ENCODE data around the gene TCEAL7. TPM values are rescaled to one million over a fixed set of nuclear protein-coding genes. Genes with fewer than 3 reads are reported as not detected.

Gene TCEAL7
- total and polyA plus RNA-seq, 2 of the 13 experiments (the other 11 are each of a cell fraction or from before 2014, with no cell fraction given) = not detected

GRCh38 chrX:103372886-103373285, 42.8 kb downstream of the TCEAL7 start:
- DNase-seq (ENCODE audit: low spot score) (no peak), ATAC-seq (no peak), FAIRE-seq (no peak)
- Histone ChIP-seq H3K4me3 (replicated peaks in 1 of 3; ENCODE audit: insufficient read depth in 1 of 3, low read depth in 2 of 3, low read length in 3 of 3) (no peak overlapping the region), H3K9ac (ENCODE audit: insufficient read depth, low read depth, low read length) (no peak overlapping the region), H3K36me3 (replicated peaks in 1 of 2; ENCODE audit: control insufficient read depth in 1 of 2, insufficient read depth in 2 of 2, low read length in 2 of 2) (no peaks in the 10 kb centered on the region), H3K27me3 (ENCODE audit: control insufficient read depth in 1 of 2, insufficient read depth in 2 of 2, low read length in 2 of 2) (no peaks in the 10 kb centered on the region), H2AFZ (ENCODE audit: low read length) (no peak overlapping the region), H3K27ac (ENCODE audit: extremely low read length, insufficient read depth, low read length) (no peak overlapping the region), H3K9me3 (ENCODE audit: low read length) (no peaks in the 10 kb centered on the region), H3K79me2 (ENCODE audit: insufficient read depth, low read length) (no peaks in the 10 kb centered on the region), H4K20me1 (ENCODE audit: insufficient read depth, low read length) (no peaks in the 10 kb centered on the region), H3K4me1 (ENCODE audit: insufficient read depth, low read length) (0 out of 2 replicates have a peak, but pooled peaks cover 6% of the 10 kb centered on the region), H3K4me2 (ENCODE audit: low read depth, low read length) (no peak overlapping the region)
- 51% methylated on average over 2 of the region's 2 CpGs for WGBS (ENCODE audit: low lambda C conversion rate)
- TF ChIP-seq ZNF629 (CRISPR knock-in tag; conservative IDR thresholded peaks at IDR 0.05) (no peak), CEBPG (CRISPR knock-in tag; IDR thresholded peaks at IDR 0.05) (no peak), FOXK2 (IDR thresholded peaks at IDR 0.05) (no peak), HOXA7 (CRISPR knock-in tag; IDR thresholded peaks at IDR 0.05) (no peak), DR1 (CRISPR knock-in tag; IDR thresholded peaks at IDR 0.05) (no peak), CEBPB (IDR thresholded peaks at IDR 0.05; ENCODE audit: borderline replicate concordance, low read depth, low read length) (no peak), FOXO1 (CRISPR knock-in tag; IDR thresholded peaks at IDR 0.05) (no peak), NR2C2 (CRISPR knock-in tag; IDR thresholded peaks at IDR 0.05; ENCODE audit: borderline replicate concordance) (no peak), ZNF749 (CRISPR knock-in tag; IDR thresholded peaks at IDR 0.05; ENCODE audit: borderline replicate concordance) (no peak)
- TF ChIP-seq, protein P1, sequence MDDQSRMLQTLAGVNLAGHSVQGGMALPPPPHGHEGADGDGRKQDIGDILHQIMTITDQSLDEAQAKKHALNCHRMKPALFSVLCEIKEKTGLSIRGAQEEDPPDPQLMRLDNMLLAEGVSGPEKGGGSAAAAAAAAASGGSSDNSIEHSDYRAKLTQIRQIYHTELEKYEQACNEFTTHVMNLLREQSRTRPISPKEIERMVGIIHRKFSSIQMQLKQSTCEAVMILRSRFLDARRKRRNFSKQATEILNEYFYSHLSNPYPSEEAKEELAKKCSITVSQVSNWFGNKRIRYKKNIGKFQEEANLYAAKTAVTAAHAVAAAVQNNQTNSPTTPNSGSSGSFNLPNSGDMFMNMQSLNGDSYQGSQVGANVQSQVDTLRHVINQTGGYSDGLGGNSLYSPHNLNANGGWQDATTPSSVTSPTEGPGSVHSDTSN (CRISPR knock-in tag; IDR thresholded peaks at IDR 0.05; ENCODE audit: borderline replicate concordance) = no peak
- intact Hi-C loops (cut with micrococcal nuclease; ENCODE audit: unreplicated experiment) = no loop called here
- ChIA-PET POLR2A (no interaction called here), CTCF (ENCODE audit: low intra/inter-chr PET ratio, low total read pairs) (no interaction called here)
- in situ Hi-C loops (cut with HindIII; ENCODE audit: extremely low pct_ligation_motif_present, low pct_unique_long_range_greater_than_20kb) = no loop called here
- no TSS peak for BruUV-seq (replicated peaks)

All from HepG2 (cell line).